Right renal cortex interstitium (tissue), 3 donors: Measurements from ENCODE around the gene CCDC88C. TPM values are rescaled to one million over a fixed set of nuclear protein-coding genes. Genes with fewer than 3 reads are reported as not detected.
"Not testable (repeated sequence)": the region's sequence is repeated elsewhere in the genome, so short reads cannot be mapped to it uniquely, and the experiment has no call there.

Experiments used
- DNase-seq, 3 donors: peaks; one replicate each; pipeline ENCODE4 v3.0.0-alpha.2; 2013; ENCODE audit warnings: low read depth in 3 of 3, low spot score in 2 of 3
- polyA plus RNA-seq, 3 donors: library from polyadenylated mRNA; unstranded; fragments of 120-200 nt; gene quantifications; one replicate each; pipeline ENCODE4 v1.2.1, GENCODE V29; 2013; ENCODE audit not compliant: insufficient read length in 3 of 3

The CCDC88C gene
- polyA plus RNA-seq, 3 donors, result 28.7 to 35.2 (median 31.2) TPM

GRCh38 chr14:91257328-91258010, 160.2 kb downstream of the CCDC88C start:
- DNase-seq, result no peak

- no peak for DNase-seq
Measured at GRCh38 chr14:91256661-91257060, 161.0 kb downstream of the CCDC88C start.

- no peak for DNase-seq
Measured at GRCh38 chr14:91255026-91255695, 162.5 kb downstream of the CCDC88C start.

GRCh38 chr14:91254461-91254860, 163.2 kb downstream of the CCDC88C start:
- no peak for DNase-seq

GRCh38 chr14:91253795-91254323, 163.8 kb downstream of the CCDC88C start:
- no peak for DNase-seq

- DNase-seq, result no peak
Measured at GRCh38 chr14:91252871-91253794, 164.5 kb downstream of the CCDC88C start.

GRCh38 chr14:91250912-91251311, 166.7 kb downstream of the CCDC88C start:
- DNase-seq, result no peak

GRCh38 chr14:91249841-91250616, 167.6 kb downstream of the CCDC88C start:
- no peak for DNase-seq

- no peak for DNase-seq
Measured at GRCh38 chr14:91246051-91246852, 171.4 kb downstream of the CCDC88C start.

- DNase-seq, result not testable (repeated sequence)
Measured at GRCh38 chr14:91245616-91246015, 172.0 kb downstream of the CCDC88C start.

GRCh38 chr14:91245029-91245428, 172.6 kb downstream of the CCDC88C start:
- no peak for DNase-seq

- no peak for DNase-seq
Measured at GRCh38 chr14:91244501-91244901, 173.1 kb downstream of the CCDC88C start, which contains the start of gene GPR68. GPR68 (minus strand) TSS chr14:91244704; CDS start chr14:91235050, 9,654 bp downstream.

- no peak for DNase-seq
Measured at GRCh38 chr14:91243074-91243471, 174.5 kb downstream of the CCDC88C start.

GRCh38 chr14:91242635-91243034, 175.0 kb downstream of the CCDC88C start:
- no peak for DNase-seq

- no peak for DNase-seq
Measured at GRCh38 chr14:91241863-91242262, 175.8 kb downstream of the CCDC88C start.

GRCh38 chr14:91238661-91239060, 179.0 kb downstream of the CCDC88C start:
- DNase-seq, result no peak

- no peak for DNase-seq
Measured at GRCh38 chr14:91238085-91238484, 179.5 kb downstream of the CCDC88C start.

GRCh38 chr14:91237219-91237618, 180.4 kb downstream of the CCDC88C start:
- no peak for DNase-seq

GRCh38 chr14:91235841-91236240, 181.8 kb downstream of the CCDC88C start:
- DNase-seq, result no peak
